Measurements from ENCODE around the gene FAM149A.

DNA sequence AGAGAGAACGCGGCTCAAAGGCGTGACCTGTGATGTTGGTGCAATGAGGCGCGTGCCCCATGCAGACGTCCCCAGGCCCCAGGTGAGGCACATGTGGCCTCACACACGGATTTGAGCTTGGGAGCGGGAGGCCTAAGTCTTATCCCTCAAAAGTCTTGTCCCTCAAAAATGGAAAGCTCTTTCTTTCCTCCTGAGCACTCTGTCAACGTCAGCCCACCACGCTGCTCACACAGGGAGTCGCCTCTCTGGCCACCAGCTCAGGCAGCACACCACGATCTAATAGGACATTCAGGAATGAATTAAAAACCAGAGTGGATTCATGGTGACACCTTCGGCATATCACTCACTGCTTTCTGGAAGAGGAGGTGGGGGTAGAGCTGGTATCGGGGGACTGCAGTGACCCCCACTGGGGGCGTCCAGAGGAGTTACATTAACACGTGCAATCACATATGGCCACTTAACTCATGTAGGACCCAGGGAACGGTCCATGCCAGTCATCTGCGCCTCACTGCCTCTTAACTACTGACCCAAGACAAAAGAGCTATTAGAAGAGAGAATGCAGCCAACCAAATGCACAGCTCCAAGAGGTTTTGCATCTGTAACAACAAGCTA, 64.9 kb downstream of the FAM149A start:
- TF ChIP-seq, protein P1, sequence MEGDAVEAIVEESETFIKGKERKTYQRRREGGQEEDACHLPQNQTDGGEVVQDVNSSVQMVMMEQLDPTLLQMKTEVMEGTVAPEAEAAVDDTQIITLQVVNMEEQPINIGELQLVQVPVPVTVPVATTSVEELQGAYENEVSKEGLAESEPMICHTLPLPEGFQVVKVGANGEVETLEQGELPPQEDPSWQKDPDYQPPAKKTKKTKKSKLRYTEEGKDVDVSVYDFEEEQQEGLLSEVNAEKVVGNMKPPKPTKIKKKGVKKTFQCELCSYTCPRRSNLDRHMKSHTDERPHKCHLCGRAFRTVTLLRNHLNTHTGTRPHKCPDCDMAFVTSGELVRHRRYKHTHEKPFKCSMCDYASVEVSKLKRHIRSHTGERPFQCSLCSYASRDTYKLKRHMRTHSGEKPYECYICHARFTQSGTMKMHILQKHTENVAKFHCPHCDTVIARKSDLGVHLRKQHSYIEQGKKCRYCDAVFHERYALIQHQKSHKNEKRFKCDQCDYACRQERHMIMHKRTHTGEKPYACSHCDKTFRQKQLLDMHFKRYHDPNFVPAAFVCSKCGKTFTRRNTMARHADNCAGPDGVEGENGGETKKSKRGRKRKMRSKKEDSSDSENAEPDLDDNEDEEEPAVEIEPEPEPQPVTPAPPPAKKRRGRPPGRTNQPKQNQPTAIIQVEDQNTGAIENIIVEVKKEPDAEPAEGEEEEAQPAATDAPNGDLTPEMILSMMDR (IDR thresholded peaks at IDR 0.05; ENCODE audit: insufficient read depth, low read depth, low read length), result no peak
- TF ChIP-seq EZH2 (IDR thresholded peaks at IDR 0.05; ENCODE audit: insufficient read depth, low read length), result no peak
